Immature natural killer cell (primary cell): ENCODE data around the gene ZNF213. TPM values are rescaled to one million over a fixed set of nuclear protein-coding genes. Genes with fewer than 3 reads are reported as not detected.
A peak's percentile ranks its signal among the peaks of the same experiment; 100 is the strongest.

Experiments
- DNase-seq, 3 donors: peaks; one replicate each; pipeline ENCODE4 v3.0.0; 2022; ENCODE audit warnings: mixed read lengths in 1 of 3
- H3K27ac Mint-ChIP-seq, 6 donors: one replicate each; pipeline ENCODE4 v1.8.0; 2020; ENCODE audit warnings: mixed read lengths in 6 of 6, mild to moderate bottlenecking in 5 of 6, inconsistent platforms in 4 of 6, moderate library complexity in 3 of 6
- H3K27me3 Mint-ChIP-seq, 3 donors: one replicate each; pipeline ENCODE4 v1.8.0; 2020 to 2021; ENCODE audit warnings: low read depth in 3 of 3, mild to moderate bottlenecking in 3 of 3, mixed read lengths in 3 of 3, moderate library complexity in 3 of 3, inconsistent platforms in 1 of 3
- H3K36me3 Mint-ChIP-seq, 3 donors: one replicate each; pipeline ENCODE4 v1.8.0; 2020; ENCODE audit warnings: mixed read lengths in 3 of 3, inconsistent platforms in 2 of 3, mild to moderate bottlenecking in 2 of 3
- H3K4me1 Mint-ChIP-seq, 2 donors: one replicate each; pipeline ENCODE4 v1.8.0; 2020; ENCODE audit warnings: inconsistent platforms in 2 of 2, mild to moderate bottlenecking in 2 of 2, mixed read lengths in 2 of 2, moderate library complexity in 1 of 2
- H3K4me3 Mint-ChIP-seq, 5 donors: one replicate each; pipeline ENCODE4 v1.8.0; 2020; ENCODE audit warnings: mild to moderate bottlenecking in 5 of 5, mixed read lengths in 5 of 5, inconsistent platforms in 3 of 5, moderate library complexity in 3 of 5
- H3K9me3 Mint-ChIP-seq, 6 donors: one replicate each; pipeline ENCODE4 v1.8.0; 2020; ENCODE audit warnings: mild to moderate bottlenecking in 6 of 6, mixed read lengths in 6 of 6, inconsistent platforms in 4 of 6, moderate library complexity in 3 of 6
- polyA plus RNA-seq, 3 donors: library from polyadenylated mRNA; unstranded; fragments of 300-500 nt; fragmentation: Illumina TruSeq; gene quantifications; one replicate each; pipeline ENCODE4 v1.2.3, GENCODE V29; 2021

ZNF213 gene
- polyA plus RNA-seq, 3 donors from 2014 or later = 1.7 to 4.5 (median 2.4) TPM

GRCh38 chr16:3152277-3152990 is 17.6 kb downstream of the ZNF213 start:
- Mint-ChIP-seq H3K27ac (peak overlapping the region; percentile 85 to 93 (median 88)), H3K4me3 (peak overlapping the region; percentile 78 to 90 (median 82)), H3K36me3 (no peaks in the 10 kb centered on the region), H3K4me1 (peaks cover 36 to 50% of the 10 kb centered on the region in 2 donors), H3K9me3 (peaks cover 0 to 3% (median 0%) of the 10 kb centered on the region in 6 donors), H3K27me3 (peaks cover 30 to 37% (median 35%) of the 10 kb centered on the region in 3 donors)
- DNase-seq = peak; percentile 74 to 77 (median 76)

- Mint-ChIP-seq H3K27ac (peak overlapping the region; percentile 85 to 93 (median 88)), H3K9me3 (peaks cover 0 to 5% (median 0%) of the 10 kb centered on the region in 6 donors), H3K27me3 (peaks cover 34 to 42% (median 40%) of the 10 kb centered on the region in 3 donors), H3K4me1 (peaks cover 42 to 55% of the 10 kb centered on the region in 2 donors), H3K4me3 (peak overlapping the region; percentile 78 to 90 (median 82)), H3K36me3 (no peaks in the 10 kb centered on the region)
- no peak for DNase-seq
Measured at GRCh38 chr16:3152991-3153368, 18.2 kb downstream of the ZNF213 start.

DNA sequence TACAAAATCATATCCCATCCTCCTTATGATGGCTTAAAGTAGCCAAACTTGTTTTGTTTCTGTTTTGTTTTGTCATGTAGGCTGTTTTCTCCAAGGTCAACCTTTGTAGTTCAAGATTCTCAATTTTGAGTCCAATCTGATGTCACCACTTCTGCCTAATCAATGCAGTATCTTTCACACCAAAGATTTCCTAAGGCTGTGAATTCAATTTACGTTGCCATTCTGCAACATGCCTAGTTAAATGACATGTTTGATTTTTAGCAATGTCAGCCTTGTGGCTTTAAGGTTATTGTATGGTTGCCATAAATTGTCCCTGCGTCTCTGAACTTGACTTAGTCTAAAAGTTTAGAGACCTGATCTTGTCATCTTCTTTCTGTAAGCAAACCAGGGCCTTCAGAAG is 20.4 kb downstream of the ZNF213 start:
- Mint-ChIP-seq H3K27ac (peak overlapping the region; percentile 29 to 96 (median 85)), H3K27me3 (peaks cover 37 to 54% (median 50%) of the 10 kb centered on the region in 3 donors), H3K4me1 (peaks cover 51 to 59% of the 10 kb centered on the region in 2 donors), H3K9me3 (peaks cover 0 to 5% (median 0%) of the 10 kb centered on the region in 6 donors), H3K4me3 (no peak overlapping the region), H3K36me3 (no peaks in the 10 kb centered on the region)
- DNase-seq = no peak

- H3K4me1 Mint-ChIP-seq = peaks cover 47 to 53% of the 10 kb centered on the region in 2 donors
- no peak overlapping the region for H3K4me3 Mint-ChIP-seq
- H3K36me3 Mint-ChIP-seq = no peaks in the 10 kb centered on the region
- no peak for DNase-seq
- peak overlapping the region; percentile 62 to 96 (median 81) for H3K27ac Mint-ChIP-seq
- peaks cover 30 to 47% (median 43%) of the 10 kb centered on the region in 3 donors for H3K27me3 Mint-ChIP-seq
- H3K9me3 Mint-ChIP-seq = peaks cover 0 to 5% (median 0%) of the 10 kb centered on the region in 6 donors
Measured at GRCh38 chr16:3155972-3156371, 21.1 kb downstream of the ZNF213 start.

GRCh38 chr16:3157229-3158025 is 22.6 kb downstream of the ZNF213 start:
- H3K9me3 Mint-ChIP-seq = peaks cover 0 to 5% (median 0%) of the 10 kb centered on the region in 6 donors
- H3K4me1 Mint-ChIP-seq = peaks cover 38 to 40% of the 10 kb centered on the region in 2 donors
- peak overlapping the region; percentile 83 to 97 (median 95) for H3K27ac Mint-ChIP-seq
- DNase-seq = peak; percentile 85 to 90 (median 87)
- no peaks in the 10 kb centered on the region for H3K36me3 Mint-ChIP-seq
- peak overlapping the region; percentile 80 to 88 (median 87) for H3K4me3 Mint-ChIP-seq
- peaks cover 23 to 40% (median 35%) of the 10 kb centered on the region in 3 donors for H3K27me3 Mint-ChIP-seq

DNA sequence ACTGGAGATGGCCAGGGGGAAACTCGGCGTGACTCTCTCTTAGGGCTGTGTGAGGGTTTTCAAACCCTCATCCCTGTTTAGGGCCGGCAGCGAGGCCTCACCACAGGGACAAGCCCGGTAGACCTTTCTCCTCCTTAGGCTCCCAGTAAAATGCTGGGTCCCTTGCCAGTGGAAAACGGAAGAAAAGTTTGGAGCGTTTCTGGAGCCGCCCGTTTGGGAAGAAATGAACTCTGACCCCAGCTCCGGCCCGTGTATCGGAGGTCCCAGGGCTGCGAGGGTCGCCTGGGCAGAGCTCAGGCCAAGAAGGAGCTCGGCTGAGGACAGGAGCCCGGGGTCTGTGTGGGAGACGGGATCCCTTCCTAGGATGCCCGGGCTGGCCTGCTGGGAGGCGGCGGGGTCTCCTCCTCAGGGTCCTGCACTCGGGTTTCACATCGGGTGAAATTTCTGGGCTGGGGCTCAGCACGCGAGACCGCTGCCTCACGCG is 23.2 kb downstream of the ZNF213 start:
- Mint-ChIP-seq H3K36me3 (no peaks in the 10 kb centered on the region), H3K27ac (peak overlapping the region; percentile 83 to 97 (median 95)), H3K4me3 (peak overlapping the region; percentile 80 to 88 (median 87)), H3K27me3 (peaks cover 18 to 35% (median 29%) of the 10 kb centered on the region in 3 donors), H3K9me3 (peaks cover 0 to 5% (median 0%) of the 10 kb centered on the region in 6 donors), H3K4me1 (peaks cover 37 to 38% of the 10 kb centered on the region in 2 donors)
- no peak for DNase-seq

GRCh38 chr16:3158510-3159314 is 23.9 kb downstream of the ZNF213 start:
- H3K27me3 Mint-ChIP-seq = peaks cover 18 to 35% (median 29%) of the 10 kb centered on the region in 3 donors
- H3K4me1 Mint-ChIP-seq = peaks cover 38 to 40% of the 10 kb centered on the region in 2 donors
- H3K4me3 Mint-ChIP-seq = peak overlapping the region; percentile 79 to 92 (median 91)
- peak; percentile 84 to 88 (median 86) for DNase-seq
- no peaks in the 10 kb centered on the region for H3K36me3 Mint-ChIP-seq
- H3K27ac Mint-ChIP-seq = peak overlapping the region; percentile 87 to 96 (median 92)
- peaks cover 0 to 5% (median 0%) of the 10 kb centered on the region in 6 donors for H3K9me3 Mint-ChIP-seq

GRCh38 chr16:3161235-3162018 is 26.6 kb downstream of the ZNF213 start:
- Mint-ChIP-seq H3K27ac (no peak overlapping the region), H3K4me1 (peaks cover 41 to 46% of the 10 kb centered on the region in 2 donors), H3K36me3 (no peaks in the 10 kb centered on the region), H3K9me3 (peaks cover 0 to 5% (median 0%) of the 10 kb centered on the region in 6 donors), H3K27me3 (peaks cover 17 to 33% (median 29%) of the 10 kb centered on the region in 3 donors), H3K4me3 (peak overlapping the region; percentile 39 to 64 (median 47))
- DNase-seq = no peak

DNA sequence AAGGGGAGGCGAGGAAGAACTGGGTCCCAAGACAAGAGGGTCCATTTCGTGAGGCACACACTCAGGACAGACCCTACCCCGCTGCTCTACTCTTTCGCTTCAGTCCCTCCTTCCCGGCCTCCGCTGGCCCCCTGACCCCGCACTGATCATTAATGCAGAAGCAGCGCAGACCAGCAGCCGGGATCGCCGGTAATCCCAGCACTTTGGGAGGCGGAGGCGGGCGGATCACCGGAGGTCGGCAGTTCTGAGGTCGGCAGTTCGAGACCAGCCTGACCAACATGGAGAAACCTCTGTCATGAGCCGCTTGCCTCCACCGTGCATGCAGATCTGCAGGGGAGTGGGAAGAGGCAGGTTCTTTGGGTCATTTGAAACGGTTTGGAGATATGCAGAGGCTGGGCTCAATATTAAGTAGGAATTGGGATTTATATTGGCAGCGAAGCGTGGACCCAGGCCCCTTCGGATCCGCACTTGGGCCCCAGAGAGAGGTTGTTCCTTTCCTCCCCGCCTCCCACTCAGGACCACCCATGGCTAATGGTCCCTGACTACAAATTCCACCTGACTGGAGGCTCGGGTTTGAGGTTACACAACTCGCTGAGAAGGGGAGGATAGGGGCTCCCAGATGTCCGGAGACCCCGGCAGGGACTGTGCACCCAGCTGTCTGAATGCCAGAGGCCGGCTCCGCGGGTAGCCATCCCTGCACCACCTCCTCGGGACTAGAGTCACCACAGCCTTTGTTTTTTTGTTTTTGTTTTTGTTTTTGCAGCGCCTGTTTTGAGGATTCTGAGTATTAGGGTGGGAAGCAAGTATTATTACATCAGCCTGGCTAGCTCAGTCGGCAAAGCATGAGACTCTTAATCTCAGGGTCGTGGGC is 29.5 kb downstream of the ZNF213 start:
- Mint-ChIP-seq H3K36me3 (no peaks in the 10 kb centered on the region), H3K4me1 (peaks cover 22 to 26% of the 10 kb centered on the region in 2 donors), H3K9me3 (no peaks in the 10 kb centered on the region), H3K4me3 (no peak overlapping the region), H3K27me3 (peaks cover 0 to 24% (median 8%) of the 10 kb centered on the region in 3 donors), H3K27ac (peak overlapping the region in 1 of 6 donors; percentile 71)
- DNase-seq = no peak

GRCh38 chr16:3165111-3165822 is 30.4 kb downstream of the ZNF213 start:
- DNase-seq = no peak
- Mint-ChIP-seq H3K4me1 (peaks cover 13 to 20% of the 10 kb centered on the region in 2 donors), H3K36me3 (no peaks in the 10 kb centered on the region), H3K27ac (peak overlapping the region; percentile 9 to 81 (median 61)), H3K9me3 (no peaks in the 10 kb centered on the region), H3K27me3 (peaks cover 0 to 25% (median 3%) of the 10 kb centered on the region in 3 donors), H3K4me3 (peak overlapping the region; percentile 38 to 71 (median 64))

GRCh38 chr16:3166505-3166886 is 31.7 kb downstream of the ZNF213 start:
- Mint-ChIP-seq H3K4me1 (peaks cover 21 to 32% of the 10 kb centered on the region in 2 donors), H3K27ac (peak overlapping the region in 1 of 6 donors; percentile 40), H3K9me3 (no peaks in the 10 kb centered on the region), H3K27me3 (peaks cover 5 to 35% (median 10%) of the 10 kb centered on the region in 3 donors), H3K36me3 (no peaks in the 10 kb centered on the region), H3K4me3 (no peak overlapping the region)
- no peak for DNase-seq
